GM18499 (cell line): ENCODE data around the gene GLP1R.
"Not testable (repeated sequence)": the region's sequence is repeated elsewhere in the genome, so short reads cannot be mapped to it uniquely, and the experiment has no call there.

Experiments
- ATAC-seq: cut with Tn5 transposase; IDR thresholded peaks from one replicate; pipeline ENCODE4 v1.9.1; 2021; ENCODE audit warnings: moderate number of reproducible peaks; ENCODE audit not compliant: insufficient read depth, unreplicated experiment

The GLP1R gene

GRCh38 chr6:39113788-39114187 lies 65.2 kb downstream of the GLP1R start:
- no peak for ATAC-seq

GRCh38 chr6:39114388-39114703 lies 65.8 kb downstream of the GLP1R start:
- peak; percentile 12 for ATAC-seq

GRCh38 chr6:39114704-39115599 lies 66.4 kb downstream of the GLP1R start, which contains the start of gene SAYSD1:
SAYSD1 (minus strand) TSS chr6:39115186; CDS start chr6:39115089, 97 bp downstream.
- peak; percentile 73 for ATAC-seq

GRCh38 chr6:39118921-39119320 lies 70.3 kb downstream of the GLP1R start:
- no peak for ATAC-seq

- no peak for ATAC-seq
Observed at GRCh38 chr6:39124114-39124513, 75.5 kb downstream of the GLP1R start.

- no peak for ATAC-seq
Observed at GRCh38 chr6:39128106-39128505, 79.5 kb downstream of the GLP1R start.

GRCh38 chr6:39128832-39129231 lies 80.3 kb downstream of the GLP1R start:
- ATAC-seq, result no peak

GRCh38 chr6:39130691-39131090 lies 82.1 kb downstream of the GLP1R start:
- no peak for ATAC-seq

- ATAC-seq, result not testable (repeated sequence)
Observed at GRCh38 chr6:39134761-39135160, 86.2 kb downstream of the GLP1R start.

- not testable (repeated sequence) for ATAC-seq
Observed at GRCh38 chr6:39136207-39136606, 87.6 kb downstream of the GLP1R start.

- no peak for ATAC-seq
Observed at GRCh38 chr6:39137245-39137644, 88.7 kb downstream of the GLP1R start.
